GM21619 (cell line): ENCODE measurements around the gene KCNJ4.
"Not testable (repeated sequence)": the region's sequence is repeated elsewhere in the genome, so short reads cannot be mapped to it uniquely, and the experiment has no call there.

Experiments used
- ATAC-seq: cut with Tn5 transposase; IDR thresholded peaks from one replicate; pipeline ENCODE4 v1.9.1; 2021; ENCODE audit not compliant: unreplicated experiment

KCNJ4 gene

DNA sequence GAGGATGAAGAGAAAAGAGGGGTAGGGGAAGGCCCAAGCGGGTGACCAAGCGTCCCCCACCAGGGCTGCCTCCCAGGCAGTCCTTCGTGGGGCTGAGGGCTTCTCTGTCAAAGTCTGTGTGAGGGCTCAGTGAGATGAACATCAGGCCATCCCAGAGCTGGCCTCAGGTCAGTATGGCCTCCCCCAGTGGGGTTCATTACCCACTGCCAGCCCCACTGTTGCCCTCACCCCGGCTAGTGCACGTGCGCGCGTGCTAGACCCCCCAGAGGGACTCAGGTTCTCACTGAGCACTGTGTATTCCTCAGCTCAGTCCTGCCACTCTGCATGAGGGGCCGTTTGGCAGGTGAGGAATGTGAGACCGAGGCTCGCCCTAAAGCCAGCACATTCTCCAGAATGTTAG is 16.2 kb upstream of the KCNJ4 start:
- ATAC-seq: no peak

DNA sequence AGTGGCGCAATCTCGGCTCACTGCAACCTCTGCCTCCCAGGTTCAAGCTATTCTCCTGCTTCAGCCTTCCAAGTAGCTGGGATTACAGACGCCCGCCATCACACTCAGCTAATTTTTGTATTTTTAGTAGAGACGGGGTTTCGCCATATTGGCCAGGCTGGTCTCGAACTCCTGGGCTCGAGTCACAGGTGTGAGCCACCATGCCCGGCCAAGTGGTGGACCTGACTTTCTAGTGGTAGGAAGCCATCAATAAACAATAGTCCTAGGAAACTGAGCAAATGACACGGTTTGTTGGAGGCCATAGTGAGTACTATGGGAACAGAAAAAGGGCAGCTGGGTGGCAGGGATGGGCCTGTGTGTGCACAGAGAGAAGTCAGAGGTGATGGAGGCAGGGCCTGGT is 15.2 kb upstream of the KCNJ4 start:
- not testable (repeated sequence) for ATAC-seq

DNA sequence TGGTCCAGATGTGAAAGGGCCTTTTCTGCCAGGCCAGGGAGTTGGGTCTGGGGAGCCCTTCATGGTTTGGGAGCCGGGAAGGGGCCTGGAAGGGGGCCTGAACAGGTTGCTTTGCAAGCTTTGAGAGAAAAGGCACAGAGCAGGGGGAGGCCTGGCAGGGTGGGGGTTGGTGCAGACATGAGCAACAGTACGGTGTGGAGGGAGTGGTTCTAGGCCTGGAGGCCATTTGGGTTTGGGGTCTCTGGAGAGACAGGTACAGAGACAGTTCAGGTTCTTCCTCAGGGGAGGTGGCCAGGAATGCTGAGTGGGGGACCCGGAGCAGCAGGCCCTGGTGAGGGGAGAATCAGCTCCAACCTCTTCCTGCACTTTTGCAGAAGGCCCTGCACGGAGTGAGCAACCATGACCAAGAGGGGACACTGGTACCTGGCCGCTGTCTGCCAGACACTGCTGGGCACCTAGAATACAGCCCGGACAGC is 14.3 kb upstream of the KCNJ4 start:
- ATAC-seq: no peak

DNA sequence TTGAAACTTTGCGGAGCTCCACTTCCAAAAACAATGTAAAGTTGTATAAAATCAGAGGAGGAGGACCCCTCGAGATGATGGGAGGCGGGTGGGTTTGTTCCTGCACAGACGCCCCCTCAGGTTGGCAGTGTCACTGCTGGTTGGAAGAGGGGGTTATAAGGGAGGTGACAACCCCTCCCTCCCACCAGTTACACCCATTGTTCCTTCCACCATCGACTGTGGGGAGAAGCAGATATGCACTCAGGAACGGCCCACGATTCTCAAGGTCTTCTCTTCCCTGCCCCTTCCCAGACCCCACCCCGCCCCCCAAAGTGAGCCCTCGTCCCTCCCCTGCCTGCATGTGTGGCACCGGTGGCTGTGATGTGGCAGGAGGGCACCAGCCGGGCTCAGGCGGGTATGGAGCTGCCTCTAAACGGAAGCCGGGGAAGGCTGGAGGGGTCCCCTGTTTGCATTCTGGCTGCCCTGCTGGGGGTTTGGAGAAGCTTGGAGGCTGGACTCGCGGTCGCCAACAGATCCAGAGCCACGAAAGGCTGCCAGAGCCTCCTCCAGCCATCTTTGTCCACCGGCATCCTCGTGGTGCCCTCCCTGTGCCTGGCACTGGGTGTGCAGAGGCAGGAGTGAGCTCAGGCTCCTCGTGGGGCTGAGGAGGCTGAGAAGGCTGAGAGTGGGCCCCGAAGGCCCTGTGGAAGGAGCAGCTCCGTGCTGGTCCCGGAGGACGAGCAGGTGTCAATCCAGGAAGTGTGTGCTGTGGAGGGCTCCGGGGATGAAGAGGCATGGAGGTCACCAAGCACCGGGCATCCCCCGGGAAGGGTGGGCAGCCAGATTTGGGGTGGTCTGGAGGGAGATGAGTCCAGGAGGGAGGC is 13.7 kb upstream of the KCNJ4 start:
- no peak for ATAC-seq

DNA sequence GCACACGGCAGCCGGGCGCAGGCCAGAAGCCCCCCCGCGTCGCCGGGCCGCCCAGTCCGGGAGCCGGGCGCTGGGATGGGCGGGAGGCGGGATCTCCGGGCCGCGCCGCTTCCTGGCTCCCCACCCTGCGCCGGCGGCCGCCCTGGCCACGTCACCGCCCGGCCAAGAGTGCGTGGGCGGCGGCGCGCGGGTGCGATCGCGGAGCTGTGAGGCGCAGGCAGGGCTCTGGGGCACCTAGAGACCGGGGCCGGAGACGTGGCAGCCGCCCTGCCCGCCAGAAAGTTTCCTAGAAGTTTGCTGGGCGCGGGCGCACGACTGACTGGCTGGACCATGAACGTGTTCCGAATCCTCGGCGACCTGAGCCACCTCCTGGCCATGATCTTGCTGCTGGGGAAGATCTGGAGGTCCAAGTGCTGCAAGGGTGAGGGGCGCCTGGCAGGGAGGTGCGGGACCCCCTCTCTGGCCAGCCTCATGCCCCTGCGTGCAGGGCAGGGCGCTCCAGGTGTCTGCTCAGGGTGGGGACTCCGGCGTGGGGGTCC is 13.0 kb upstream of the KCNJ4 start, which contains the start of gene KDELR3:
KDELR3 (plus strand) TSS at position 193 of the 539 bp plus-strand sequence; CDS start at position 331, 138 bp downstream.
- ATAC-seq: no peak

DNA sequence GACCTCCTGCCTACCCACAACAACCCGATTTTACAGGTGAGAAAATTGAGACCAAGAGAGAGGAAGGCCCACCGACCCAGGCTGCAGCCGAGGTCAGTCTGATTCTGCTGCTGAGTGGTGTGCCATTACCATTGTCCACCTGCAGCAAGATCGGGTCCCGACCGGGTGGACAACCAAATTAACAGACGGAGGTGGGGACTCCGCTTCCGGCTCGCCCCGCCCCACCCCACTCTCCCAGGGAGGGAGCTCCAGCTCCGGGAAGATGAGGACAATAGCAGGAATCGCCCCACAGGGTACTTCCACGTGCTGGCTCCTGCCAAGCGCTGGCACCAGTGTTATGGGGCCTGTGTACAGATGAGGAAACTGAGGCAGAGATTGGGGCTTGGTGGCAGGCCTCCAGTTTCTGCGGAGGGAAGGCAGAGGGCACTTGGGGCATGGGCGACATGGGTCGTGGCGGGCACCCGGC is 12.5 kb upstream of the KCNJ4 start:
- no peak for ATAC-seq

DNA sequence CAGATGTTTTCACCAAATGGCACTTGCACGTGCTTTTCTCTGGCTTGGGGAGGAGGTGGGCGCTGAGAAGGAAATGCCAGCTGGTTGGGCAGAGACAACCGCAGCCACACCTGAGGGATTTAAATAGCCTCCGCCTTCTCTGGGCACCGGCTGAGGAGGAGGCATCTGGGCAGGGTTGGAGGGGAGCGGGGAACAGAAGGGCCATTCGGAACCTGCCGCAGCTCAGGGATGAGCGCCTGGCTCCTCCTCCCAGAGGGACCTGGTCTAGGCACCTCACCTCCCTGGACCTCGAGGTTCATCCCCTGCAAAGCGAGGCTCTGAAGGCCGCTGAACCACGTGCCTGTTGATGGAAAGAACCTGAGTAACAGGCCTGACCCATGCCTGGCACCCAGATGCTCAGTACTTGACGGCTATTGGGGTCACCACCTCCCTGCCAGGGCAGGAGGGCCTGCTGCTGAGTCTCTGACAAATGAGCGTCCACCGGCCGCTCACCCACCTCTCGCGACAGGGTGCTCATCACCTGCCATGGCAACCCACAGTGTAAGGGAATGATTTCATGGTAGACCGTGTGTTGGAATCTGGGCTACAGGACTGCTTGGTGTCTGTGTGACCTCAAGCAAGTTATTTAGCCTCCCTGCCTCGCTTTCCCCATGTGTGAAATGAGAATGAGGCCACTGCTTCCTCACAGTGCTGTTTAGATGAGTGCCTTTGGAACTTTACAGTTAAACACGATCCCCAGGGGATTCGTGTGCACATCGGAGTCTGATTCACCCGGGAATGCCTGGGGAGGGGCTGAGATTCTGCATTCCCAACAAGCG is 10.9 kb upstream of the KCNJ4 start:
- ATAC-seq: no peak

DNA sequence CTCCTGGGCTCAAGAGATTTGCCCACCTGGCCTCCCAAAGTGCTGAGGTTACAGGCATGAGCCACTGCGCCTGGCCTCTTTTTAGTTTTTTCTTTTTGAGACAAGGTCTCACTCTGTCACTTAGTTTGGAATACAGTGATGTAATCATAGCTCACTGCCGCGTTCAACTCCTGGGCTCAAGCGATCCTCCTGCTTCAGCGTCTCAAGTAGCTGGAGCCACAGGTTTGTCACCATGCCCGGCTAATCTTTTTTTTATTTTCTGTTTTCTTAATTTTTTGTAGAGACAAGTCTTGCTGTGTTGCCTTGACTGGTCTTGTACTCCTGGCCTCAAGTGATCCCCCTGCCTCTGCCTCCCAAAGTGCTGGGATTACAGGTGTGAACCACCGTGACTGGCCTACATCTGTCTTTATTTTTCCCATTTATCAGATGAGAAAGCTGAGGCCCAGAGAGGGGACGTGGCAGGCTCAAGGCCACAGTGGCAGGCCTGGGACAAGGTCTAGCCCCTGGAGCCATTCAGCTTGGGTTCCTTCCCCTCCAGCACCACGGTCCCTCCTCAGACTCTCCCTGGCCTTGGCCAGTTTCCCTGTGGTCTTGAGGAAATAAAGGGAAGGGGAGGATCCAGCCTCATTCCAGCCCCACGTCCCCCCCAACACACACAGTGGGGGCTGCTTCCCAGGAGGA is 10.1 kb upstream of the KCNJ4 start:
- no peak for ATAC-seq

DNA sequence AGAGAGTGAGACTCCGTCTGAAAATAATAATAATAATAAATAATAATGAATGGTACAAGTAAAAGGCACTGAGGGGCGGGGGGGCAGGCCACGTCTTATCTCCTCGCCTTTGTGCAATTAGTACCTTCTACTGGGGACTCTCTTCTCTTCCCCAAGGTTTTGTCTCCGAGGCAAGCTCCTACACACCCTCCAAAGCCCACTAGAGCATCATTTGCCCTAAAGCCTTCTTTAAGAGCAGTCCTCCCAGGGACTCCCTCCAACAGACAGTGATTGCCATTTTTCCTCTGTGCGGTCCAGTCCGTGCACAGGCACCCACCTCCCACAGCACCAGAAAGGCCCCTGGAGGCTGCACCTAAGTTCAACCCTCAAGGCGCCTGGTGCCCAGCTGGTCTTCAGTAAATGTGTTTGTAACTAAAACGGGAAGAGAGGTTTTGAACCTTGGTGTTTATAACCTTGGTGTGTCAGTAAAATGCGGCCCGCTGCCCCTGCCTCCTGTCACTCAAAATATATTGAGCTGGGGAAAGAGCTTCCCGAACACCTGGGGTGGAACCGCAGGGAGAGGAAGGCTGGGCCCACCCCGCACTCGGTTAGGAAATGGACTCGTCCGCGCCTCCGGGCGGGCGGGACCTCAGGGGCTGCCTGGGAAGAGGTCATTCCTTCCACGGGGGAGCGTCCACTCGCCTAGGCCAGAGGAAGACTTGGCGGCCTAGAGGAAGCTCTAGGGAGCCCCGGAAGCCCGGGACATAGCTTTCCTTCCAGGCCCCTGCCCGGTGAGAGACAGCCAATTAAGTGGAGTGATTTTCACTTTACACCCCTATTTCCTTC is 8.2 kb upstream of the KCNJ4 start:
- no peak for ATAC-seq

DNA sequence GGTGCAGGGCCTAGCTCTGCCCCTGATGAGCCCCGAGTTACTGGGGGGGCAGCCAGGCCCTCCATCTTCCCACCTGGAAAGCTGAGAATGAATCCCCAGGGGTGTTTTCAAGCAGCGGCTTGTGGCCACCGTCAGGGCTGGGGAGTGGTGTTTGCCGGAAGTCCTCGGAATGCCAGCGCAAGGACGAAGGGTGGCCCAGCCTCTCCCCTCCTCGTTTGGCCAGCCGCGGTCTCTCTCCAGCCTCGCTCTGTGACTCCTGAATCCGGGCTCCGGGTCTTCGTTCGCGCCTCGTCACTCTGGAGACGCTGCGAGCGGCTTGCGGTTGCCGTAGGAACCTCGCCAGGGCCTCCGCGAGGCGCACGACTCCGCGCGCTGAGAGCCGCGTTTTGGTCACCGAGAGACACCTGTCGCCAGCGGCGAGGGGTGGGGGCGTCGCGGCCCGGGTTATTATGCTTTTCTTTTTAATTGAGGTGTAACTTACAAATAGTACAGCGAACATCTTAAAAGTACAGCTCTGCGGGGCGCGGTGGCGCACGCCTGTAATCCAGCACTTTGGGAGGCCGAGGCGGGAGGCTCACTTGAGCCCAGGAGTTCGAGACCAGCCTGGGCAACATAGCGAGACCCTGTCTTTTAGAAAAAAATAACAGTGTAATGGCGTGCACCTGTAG is 6.5 kb upstream of the KCNJ4 start:
- ATAC-seq: no peak

DNA sequence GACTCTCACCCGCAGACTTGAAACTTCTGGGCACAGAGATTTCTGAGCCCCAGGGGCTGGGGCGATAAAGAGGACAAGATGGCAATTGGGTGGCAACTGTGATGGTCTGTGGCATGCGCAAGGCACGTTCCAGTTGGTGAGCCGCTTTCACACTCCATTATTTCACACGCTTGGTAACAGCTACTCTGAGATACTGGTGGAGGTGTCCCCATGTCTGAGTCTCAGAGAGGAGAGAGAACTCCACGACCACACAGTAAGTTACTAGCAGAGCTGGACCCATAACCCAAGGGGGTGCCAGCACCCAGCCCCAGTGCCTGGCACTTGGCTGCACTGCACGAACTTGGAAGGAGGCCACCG is 6.0 kb upstream of the KCNJ4 start:
- ATAC-seq: no peak

DNA sequence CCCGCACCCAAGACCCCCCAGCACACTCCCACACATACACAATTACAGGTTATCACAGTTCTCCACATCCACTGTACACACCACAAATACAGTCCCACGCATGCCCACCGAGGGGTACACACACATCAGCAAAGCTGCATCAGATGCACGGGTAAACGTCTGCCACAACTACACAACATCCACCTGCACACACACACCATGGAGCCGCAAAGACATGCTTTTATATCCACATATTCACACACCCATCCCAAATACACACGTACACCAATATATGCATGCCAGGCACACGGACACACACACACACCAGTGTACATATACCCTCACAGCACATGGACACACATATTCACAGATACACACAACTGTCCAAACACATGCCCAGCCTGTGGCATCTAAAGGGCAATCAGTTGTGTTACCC is 5.4 kb upstream of the KCNJ4 start:
- no peak for ATAC-seq

DNA sequence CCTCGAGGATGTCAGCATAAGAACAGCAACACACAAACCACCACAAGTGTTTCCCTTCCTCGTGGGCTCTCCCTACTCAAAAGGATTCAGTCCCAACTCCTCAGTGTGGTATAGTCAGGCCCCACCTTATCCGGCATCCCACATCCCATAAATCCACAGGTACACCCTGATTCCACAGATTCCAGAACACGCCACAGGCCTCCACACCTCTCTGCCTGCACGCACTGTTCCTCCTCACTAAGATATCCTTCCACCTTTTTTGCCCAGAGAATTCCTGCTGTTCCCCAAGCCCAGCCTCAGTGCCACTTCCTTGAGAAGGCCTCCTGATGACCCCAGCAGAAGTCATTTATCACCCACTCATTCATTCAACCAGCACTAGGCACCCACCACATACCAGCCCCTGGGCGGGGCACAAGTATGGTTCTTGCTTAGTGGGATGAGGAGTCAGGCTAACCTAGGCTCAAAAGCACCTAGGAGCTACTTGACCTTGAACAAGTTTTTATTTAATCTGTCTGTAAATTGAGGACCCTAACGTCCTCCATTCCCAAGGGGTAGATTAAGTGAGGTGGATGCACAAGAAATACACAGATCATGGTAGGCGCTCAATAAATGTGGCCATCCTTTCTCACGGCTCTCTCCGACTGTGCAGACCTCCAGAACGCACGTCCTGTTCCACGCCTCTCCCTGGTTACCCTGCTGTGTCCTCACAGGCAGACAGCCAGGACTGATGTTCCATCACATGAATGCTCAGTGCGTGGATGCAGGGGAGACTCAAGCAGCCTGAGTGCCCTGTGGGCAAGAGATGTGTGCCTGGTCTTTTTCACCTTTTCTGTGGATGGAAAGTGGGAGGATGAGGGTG is 2.1 kb upstream of the KCNJ4 start:
- no peak for ATAC-seq

DNA sequence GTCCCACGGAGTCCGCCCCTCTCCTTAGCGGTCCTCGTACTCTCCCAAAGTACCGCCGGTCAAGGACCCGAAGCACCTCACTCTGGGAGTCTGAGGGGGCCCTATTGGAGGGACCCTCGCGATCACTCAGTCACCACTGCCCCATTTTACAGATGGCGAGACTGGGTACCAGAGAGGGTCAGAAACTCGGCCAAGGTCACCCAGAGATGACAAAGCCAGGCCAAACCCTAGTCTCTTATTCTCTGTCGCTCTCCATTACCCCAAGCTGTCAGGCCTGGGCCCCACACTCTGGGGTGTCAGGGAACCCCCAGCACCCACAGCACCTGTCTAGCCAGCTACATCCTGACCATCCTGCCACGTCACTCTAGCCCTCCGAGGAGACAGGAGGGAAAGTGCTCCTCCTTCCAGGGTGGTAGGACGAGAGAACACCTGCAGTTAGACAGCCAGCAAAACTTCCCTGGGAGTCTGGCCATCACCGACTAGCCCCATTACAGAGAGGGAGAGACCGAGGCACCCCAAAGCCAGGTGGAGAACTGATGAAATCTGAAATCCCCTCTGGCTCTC is 1.4 kb upstream of the KCNJ4 start:
- no peak for ATAC-seq

DNA sequence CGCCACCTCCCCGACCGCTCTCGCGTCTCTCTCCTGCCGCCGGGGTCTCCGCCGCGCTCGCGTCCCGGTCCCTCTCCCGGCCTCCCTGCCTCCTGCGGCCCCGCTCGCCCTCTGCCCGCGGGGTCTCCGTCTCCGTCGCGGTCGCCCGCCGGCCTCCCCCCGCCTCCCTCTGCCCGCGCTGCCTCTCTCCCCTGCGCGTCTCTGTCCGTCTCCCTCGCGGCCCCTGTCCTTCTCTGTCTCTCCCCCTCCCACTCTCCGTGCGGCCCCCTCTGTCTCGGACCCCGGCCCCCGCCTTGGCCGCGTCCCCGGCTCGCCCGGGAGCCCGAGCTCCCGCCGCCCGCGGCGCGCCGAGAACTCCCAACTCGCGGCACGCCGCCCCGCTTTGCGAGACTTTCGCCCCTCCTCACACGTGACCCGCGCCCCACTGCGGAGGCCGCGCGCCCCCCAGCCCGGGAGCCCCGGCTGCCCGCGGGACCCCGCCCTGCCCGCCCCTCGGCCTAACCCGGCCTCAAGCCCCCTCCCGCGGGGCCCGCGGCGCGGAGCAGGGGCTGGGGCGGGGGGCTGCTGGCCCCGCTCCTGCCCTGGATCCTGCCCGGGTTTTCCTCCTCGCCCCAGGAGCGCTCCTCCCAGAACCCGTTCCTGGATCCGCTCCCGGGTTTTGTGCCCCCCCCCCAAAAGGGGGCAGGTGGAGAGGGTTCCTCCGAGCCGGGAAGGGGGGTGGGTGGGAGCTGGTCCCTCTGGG is 702 bp upstream of the KCNJ4 start:
- ATAC-seq: no peak

DNA sequence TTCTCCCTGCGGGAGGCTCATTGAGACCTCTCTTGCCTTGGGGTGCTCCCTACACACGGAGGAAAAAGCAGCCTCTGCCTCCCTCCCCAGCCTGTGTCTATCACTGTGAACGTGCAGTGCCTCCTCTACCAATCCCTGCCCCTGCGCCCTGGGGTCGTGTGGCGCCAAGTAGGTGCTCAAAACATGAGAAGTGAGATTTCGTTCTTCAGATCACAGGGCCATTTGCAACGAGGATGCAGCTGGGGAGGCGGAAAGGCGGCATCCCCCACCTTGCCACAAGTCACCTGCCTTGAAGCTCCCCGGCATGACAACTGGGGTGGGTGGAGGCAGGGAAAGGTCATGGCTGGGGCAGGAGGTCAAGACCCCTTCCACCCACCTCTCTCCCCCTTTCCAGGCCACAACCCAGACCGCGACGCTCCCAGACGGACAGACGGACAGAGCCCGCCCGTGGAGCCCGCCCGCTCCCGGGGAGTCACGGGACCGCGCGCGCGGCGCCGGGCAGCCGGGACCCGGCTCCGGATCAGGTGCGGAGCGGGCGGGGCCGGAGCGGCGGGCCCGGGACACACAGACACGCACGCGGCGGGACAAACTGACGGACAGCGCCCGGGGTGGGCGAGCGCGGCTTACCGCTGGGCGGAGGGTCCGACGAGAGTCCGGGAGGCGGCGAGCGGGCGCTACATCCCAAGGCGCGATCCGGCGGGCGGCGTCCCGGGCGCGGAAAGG is 485 bp downstream of the KCNJ4 start:
- ATAC-seq: no peak

DNA sequence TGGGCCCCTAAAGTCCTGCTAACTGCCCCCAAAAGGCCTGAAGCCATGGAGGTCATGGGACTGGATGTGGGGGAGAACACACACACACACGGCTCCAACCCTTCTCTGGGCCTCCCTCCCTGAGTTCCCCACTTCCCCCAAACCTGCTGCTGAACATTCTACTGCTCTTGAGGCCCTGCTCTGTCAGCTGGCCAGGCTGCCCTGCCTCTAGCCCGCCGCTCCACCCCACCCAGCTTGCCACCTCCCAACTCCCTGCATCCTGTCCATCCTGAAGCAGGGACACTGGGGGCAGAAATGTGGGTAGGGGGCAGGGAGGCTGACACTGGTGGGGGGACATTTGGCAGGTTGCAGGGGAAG is 1.0 kb downstream of the KCNJ4 start:
- no peak for ATAC-seq
